NCI-H460 (cell line): ENCODE results near the gene ZNF600. TPM values are rescaled to one million over a fixed set of nuclear protein-coding genes. Genes with fewer than 3 reads are reported as not detected.

Experiments used
- total RNA-seq: library from RNA; depleted of rRNA; stranded (reverse); fragments of >200 nt; shearing (Covaris generic); gene quantifications from 2 replicates; pipeline ENCODE4 v1.2.3, GENCODE V29; 2014; rRNA removed

ZNF600 gene
- total RNA-seq, 1 experiment from 2014 or later, result 5.7 TPM

Other genes starting within 250 kb of the ZNF600 start
- 10.5 and 11.3 TPM in 2 replicates for gene ZNF701, start 216.5 kb downstream of the ZNF600 start, total RNA-seq
- 30.9 and 34.6 TPM in 2 replicates for gene ZNF83, start 148.4 kb downstream of the ZNF600 start, total RNA-seq
- gene ZNF611, start 51.7 kb downstream of the ZNF600 start, total RNA-seq, result 8.2 and 10.5 TPM in 2 replicates
- gene ZNF28, start 34.8 kb upstream of the ZNF600 start, total RNA-seq, result 20.0 and 24.0 TPM in 2 replicates
- 31.3 and 32.8 TPM in 2 replicates for gene ZNF468, start 70.8 kb upstream of the ZNF600 start, total RNA-seq
- gene ZNF320, start 110.8 kb upstream of the ZNF600 start, total RNA-seq, result 2.3 and 4.8 TPM in 2 replicates
- gene ZNF888, start 136.6 kb upstream of the ZNF600 start, total RNA-seq, result 3.4 and 4.1 TPM in 2 replicates
- 5.1 and 6.9 TPM in 2 replicates for gene ZNF816, start 176.1 kb upstream of the ZNF600 start, total RNA-seq
- not detected in 2 replicates for gene ERVV-1, start 227.1 kb upstream of the ZNF600 start, total RNA-seq